ENCODE data around the gene RILPL2.

DNA sequence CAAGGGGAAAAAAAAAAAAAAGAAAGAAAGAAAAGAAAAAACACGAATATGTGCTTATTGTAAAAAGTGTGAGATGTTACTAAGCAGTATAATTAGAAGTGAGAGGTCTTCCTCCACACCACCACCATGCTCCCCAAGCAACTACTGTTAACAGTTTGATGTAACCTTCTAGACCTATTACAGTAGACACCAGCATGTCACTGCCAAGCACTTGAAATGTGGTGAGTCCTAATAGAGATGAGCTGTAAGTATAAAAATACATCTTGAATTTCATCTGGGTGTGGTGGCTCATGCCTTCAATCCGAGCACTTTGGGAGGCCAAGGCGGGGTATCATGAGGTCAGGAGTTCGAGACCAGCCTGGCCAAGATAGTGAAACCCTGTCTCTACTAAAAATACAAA, 13.4 kb upstream of the RILPL2 start:
- TF ChIP-seq CTCF (conservative IDR thresholded peaks at IDR 0.05; ENCODE audit: low read length) (no peak), EZH2phosphoT487 (IDR thresholded peaks at IDR 0.05; ENCODE audit: borderline replicate concordance, low read depth, low read length) (no peak)
